ENCODE measurements around the gene DNA2.
"Not testable (repeated sequence)": the region's sequence is repeated elsewhere in the genome, so short reads cannot be mapped to it uniquely, and the experiment has no call there.

DNA2 gene

DNA sequence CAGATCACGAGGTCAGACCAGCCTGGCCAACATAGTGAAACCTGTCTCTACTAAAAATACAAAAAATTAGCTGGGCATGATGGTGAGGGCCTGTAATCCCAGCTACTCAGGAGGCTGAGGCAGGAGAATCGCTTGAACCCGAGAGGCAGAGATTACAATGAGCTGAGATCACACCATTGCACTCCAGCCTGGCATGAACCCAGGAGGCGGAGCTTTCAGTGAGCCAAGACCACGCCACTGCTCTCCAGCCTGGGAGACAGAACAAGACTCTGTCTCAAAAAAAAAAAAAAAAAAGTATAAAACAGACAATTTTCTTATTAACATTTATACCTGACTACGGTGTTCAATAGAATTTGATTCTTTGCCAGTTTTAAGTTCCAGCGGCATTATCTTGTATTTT lies 22.1 kb downstream of the DNA2 start:
- DNase-seq (ENCODE audit: low read depth in 2 of 2), result not testable (repeated sequence)

DNA sequence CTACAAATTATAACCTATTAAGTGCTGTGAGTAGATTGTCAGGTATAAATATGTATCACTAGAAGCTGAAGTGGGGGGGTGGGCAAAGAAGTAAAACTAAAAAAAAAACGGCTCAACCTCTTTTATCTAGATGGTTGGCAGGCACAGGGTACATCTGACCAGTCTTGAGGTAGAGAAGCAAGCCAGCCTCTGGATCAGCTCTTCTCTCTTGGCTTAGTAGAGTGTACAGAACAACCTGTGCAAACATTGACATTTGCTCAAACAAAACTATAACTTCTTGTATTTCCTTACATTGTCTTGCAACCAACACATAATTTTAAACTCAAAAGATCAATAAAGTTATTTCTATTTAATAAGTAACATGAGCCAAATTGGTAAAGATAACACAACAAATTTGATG lies 25.6 kb downstream of the DNA2 start:
- no peak for DNase-seq (ENCODE audit: low read depth in 2 of 2)

DNA sequence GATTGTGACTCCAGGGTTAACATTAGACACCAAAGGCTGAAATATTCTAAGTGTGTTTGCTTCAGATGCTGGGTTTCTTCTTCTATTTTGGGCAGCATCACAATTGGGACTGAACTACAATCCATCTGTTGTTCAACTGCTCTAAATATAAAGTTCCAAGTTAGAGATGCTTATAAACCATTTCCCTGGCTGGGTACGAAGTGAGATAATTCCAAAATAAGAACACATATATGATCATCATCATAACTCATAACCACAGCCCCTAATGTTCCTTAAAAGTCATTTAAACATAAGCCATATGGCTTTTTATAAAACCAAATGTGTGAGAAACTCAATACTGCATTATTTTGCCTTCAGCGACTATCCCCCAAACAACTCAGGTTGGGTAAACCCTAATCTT lies 28.8 kb downstream of the DNA2 start:
- DNase-seq (ENCODE audit: low read depth in 2 of 2), result no peak

DNA sequence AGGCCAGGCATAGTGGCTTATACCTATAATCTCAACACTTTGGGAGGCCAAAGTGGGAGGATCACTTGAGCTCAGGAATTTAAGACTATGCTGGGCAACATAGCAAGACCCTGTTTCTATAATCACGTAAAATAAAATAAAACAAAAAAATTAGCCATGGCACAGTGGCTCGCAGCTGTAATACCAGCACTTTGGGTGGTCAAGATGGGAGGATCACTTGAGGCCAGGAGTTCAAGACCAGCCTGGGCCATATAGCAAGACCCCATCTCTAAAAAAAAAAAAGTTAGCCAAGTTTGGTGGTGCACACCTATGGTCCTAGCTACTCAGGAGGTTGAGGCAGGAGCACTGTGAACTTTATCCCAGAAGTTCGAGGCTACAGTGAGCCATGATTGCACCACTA lies 30.9 kb downstream of the DNA2 start:
- no peak for DNase-seq (ENCODE audit: low read depth in 2 of 2)

DNA sequence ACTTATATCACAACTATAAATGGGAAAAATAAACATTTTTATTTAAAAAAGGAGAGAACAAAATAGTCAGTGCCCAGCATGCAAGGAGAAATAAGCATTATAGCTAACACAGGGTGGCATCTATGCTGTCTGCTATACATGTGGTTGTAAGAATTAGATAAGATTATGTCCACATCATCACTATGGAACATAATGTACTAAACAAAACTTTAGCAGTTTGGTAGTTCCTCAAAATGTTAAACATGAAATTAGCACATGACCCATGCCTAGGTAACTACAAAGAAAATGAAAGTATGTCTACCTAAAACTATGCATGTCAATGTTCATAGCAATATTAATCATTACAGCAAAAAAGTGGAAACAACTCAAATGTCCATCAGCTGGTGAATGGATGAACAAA lies 36.0 kb downstream of the DNA2 start:
- no peak for DNase-seq (ENCODE audit: low read depth in 2 of 2)

DNA sequence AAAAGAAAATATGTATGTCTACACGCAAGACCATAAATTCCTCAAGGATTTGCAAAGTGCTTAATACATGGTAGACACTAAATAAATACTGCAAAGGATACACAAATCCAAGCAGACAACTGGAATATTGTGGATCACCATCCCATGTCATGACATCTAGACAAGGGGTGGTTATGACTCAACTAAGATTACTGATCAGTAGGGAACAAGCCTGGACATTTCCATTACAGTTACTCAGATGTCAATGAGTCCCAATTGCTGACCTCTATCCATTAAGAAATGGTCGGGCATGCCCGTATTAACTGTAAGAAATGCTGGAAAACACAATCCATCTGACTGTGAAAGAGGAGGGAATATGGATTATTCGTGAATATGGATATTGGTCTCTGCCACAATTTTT lies 37.1 kb downstream of the DNA2 start:
- DNase-seq (ENCODE audit: low read depth in 2 of 2), result no peak

DNA sequence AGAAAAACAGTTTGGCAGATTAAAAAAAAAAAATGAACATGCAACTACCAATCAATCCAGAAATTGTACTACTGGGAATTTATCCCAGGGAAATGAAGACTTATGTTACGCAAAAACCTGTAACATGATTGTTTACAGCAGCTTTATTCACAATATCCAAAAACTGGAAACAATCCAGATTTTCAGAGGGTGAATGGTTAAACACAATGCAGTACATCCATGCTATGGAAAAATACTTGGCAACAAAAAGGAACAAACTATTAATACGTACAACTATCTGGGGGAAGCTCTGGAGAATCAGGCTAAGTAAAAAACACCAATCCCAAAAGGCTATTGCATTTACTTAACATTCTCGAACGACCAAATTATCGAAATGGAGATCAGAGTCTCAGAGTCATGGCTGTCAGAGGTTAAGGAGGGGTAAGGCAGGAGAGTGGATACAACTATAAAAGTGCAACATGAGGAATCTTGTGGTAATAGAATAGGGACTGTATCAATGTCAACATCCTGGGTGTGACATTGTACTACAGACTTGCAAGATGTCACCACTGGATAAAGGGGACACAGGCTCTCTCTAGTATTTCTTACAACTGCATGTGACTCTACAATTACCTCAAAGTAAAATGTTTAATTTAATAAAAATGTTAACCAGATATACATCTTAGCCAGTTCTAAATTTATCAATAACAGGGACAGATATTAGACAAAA lies 43.2 kb downstream of the DNA2 start:
- DNase-seq (ENCODE audit: low read depth in 2 of 2), result no peak

DNA sequence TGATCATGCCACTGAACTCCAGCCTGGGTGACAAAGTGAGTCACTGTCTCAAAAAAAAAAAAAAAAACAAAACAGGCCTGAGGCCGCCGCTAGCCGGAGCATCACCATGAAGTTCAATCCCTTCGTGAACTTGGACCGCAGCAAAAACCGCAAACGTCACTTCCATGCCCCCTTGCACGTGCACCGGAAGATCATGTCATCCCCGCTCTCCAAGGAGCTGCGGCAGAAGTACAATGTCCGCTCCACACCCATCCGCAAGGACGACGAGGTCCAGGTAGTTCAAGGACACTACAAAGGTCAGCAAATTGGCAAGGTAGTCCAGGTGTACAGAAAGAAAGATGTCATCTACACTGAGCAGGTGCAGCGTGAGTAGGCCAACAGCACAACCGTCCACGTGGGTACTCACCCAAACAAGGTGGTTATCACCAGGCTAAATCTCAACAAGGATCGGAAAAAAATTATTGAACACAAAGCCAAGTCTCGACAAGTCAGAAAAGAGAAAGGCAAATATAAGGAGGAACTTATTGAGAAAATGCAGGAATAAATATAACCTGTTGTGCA lies 47.2 kb downstream of the DNA2 start:
- DNase-seq (ENCODE audit: low read depth in 2 of 2), result no peak

DNA sequence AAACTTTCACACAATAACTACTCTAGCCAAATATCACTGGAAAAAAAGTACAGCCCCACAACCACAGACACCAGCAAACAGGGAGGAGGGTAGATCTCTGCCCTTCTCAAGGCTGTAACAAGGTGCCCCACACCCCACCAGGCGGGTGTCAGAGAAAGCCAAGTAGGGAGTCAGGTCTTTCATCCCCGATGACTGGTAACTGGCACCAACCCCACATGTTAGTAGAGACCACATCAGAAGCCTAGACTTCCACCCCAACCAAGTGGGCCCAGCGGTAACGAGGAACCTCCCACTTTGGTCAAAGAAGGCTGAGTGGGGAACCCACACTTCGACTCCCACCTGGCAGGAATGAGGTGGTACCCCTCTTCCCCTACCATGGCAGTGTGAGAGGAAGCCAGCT lies 48.3 kb downstream of the DNA2 start:
- DNase-seq (ENCODE audit: low read depth in 2 of 2), result peak; percentile 23 to 24

DNA sequence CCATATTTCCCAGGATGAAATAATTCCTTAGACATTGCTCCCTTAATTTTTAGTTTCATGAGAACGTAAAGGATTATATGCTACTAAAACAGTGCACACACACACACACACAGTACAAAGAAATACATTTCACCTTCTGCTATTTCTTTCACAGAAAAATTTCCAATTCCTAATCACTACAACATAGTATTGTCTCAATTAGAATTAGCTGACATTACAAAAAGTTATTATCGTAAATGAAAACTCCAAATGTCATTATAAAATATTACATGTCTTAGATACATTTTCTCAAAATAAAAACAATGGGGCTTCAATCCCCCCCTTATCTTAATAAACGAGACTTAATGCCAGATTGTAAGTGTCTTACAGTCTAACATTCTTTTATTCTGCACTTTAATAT lies 52.4 kb downstream of the DNA2 start:
- DNase-seq (ENCODE audit: low read depth in 2 of 2), result no peak

DNA sequence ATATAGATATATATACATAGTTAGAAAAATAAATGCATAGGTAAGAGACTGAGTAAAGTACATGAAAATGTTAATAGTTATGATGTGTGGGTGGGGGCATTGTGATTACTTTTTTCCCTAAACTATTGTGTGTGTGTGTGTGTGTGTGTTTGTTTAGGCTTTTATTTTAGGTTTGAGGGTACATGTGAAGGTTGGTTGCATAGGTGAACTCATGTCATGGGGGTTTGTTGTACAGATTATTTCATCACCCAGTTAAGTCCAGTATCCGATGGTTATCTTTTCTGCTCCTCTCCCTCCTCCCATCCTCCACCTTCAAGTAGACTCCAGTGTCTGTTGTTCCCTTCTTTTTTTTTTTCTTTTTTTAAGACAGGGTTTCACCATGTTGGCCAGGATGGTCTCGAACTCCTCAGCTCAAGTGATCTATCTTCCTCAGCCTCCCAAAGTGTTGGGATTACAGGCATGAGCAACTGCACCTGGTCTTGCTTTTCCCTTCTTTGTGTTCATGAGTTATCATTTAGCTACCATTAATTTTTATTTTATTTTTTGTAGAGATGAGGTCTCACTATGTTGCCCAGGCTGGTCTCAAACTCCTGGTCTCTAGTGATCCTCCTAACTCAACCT lies 62.8 kb downstream of the DNA2 start:
- no peak for DNase-seq (ENCODE audit: low read depth in 2 of 2)

DNA sequence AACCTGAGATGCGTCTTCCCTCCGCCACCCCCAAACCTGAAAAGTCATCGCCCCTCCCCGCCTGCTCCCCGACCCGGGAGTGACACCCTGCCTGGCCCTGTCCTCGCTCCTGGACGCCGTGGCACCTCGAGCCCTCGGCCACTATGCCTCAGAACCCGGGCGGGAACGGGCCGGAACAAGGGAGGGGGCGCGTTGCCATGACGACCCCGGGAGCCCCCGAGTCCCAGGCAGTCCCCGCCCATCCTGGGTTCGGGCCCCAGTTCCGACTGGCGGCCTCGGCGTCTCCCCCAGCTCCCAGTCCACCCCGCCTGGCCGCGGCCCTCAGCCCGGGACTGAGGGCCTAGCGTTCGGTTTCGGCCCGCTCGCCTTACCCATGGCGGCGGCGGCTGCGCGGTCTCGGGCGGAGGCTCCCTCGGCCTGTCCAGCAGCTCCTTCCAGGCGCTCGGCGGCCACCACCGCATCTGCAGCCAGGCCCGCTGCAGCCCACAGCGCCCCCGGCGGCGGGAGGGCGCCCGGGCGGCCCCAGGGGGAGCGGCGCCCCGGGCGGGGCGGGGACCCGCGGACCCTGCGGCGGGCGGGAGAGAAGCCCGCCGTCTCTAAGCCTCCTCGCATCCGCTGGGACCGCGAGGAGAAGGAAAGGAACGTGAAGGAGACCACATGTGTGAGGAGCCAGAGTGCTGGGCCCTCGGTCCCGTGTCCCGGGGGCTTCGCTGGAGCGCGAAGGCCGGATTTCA lies 64.8 kb downstream of the DNA2 start, which contains the start of gene RUFY2:
TSS of gene RUFY2 (minus strand) at position 463 of the 734 bp plus-strand sequence. CDS start at position 375, 88 bp downstream.
- peak; percentile 70 to 72 for DNase-seq (ENCODE audit: low read depth in 2 of 2)

DNA sequence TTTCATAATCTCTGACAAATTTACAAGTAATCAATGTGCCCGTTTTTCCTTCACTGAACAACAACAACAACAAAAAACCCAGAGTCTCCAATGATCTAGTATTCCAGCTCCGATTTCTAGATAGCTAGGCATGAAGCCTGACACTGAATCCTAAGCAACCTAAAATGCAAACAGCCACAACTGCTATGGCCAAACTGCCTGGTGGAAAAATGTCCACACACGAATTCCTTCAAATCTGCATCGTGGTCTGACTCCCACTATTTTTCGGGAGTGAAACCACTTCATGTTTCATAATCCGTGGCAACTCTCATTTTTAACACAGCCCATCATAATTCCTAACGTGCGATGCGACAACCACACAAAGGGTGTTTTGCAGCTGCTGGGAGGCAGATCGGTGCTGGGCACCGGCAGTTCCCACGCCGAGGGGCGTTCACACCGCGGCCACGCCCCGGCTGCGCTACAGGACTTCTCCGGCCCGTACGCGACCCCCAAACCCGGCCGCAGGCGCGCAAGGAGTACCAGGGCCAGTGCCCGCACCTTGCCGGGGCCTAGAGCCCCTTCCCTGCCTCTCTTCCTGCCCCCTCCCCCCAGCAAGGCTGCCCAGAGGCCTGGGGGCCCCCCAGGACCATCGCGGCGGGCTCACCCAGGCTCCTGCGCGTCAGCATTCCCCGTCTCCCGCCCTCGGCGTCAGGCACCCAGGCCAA lies 65.5 kb downstream of the DNA2 start:
- DNase-seq (ENCODE audit: low read depth in 2 of 2), result peak; percentile 33 to 34

DNA sequence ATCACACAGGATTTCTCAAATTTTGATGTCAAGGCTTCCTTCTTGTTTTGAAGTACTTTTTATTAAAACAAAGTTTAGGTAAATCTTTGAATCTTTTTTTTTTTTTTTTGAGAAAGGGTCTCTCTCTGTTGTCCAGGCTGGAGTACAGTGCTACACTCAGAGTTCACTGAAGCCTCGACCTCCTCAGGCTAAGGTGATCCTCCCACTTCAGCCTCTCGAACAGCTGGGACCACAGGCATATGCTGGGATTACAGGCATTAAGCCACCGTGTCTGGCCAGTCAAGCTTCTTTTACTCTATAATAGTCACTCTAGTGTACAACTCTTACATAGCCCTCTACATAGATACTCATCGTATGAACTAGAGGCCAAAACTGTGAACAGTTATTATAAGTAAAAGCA lies 68.1 kb downstream of the DNA2 start:
- no peak for DNase-seq (ENCODE audit: low read depth in 2 of 2)

DNA sequence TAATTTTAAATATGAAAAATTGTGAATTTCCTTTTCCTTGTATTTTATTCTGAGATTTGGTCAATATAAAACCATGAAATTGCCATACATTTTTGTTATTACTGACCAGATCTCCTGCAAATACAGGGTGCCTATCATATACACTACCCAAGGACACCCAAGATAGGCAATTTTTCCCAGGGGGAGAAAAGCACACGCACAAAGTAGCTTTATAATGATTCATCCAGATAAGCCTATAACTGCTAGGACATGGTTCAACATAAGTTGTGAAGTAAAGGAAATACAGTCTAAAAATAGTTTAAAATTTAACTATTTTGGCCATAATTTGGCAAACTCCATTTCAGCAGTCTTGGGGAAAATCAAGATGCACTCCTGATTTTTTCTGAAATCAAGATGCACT lies 69.5 kb downstream of the DNA2 start:
- no peak for DNase-seq (ENCODE audit: low read depth in 2 of 2)

DNA sequence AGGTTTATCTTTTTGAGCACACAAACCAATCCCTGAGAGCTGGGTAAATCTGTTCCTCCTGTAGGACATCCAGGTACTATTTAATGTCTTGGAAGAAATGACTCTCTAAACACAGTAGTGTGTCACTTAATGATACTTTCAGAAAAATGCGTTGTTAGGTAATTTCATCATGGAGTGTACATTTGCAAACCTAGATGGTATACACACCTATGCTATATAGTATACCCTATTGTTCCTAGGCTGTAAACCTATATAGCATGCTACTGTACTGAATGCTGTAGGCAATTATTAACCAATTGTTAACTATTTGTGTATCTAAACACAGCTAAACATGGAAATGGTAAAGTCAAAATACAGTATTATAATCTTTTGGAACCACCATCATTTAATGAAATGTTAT lies 74.8 kb downstream of the DNA2 start:
- no peak for DNase-seq (ENCODE audit: low read depth in 2 of 2)

DNA sequence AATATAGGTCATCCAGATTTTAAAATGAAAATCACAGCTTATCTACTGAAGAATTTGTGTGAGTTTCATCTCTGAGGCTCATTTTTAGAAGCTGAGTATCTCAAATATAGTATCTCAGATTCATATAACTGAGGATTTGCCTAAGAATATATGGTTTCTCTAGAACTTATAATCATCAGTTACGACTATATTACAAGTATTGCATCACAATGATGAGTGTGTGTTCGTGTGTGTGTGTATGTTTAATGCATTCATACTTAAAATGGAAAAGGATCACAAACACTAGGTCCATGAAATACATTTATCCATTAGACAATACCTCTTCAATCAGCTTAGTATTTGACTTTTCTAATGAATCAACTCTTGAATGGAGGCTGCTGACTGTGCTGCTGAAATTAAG lies 86.0 kb downstream of the DNA2 start:
- DNase-seq (ENCODE audit: low read depth in 2 of 2), result no peak

DNA sequence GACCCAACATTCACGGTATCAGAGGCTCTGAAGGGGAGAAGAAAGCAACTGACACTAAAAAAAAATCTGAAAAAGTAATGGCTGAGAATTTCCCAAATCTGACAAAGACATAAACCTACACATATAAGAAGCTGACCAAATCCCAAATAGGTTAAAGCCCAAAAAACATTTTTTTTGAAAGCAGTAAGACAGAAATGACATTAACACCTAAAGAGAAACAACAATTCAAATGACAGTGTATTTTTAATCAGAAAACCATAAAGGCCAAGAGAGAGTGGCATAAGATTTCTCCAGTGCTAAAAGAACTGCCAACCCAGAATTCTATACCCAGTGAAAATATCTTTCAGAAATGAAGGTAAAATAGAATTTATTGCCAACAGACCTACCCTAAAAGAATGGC lies 100.2 kb downstream of the DNA2 start:
- no peak for DNase-seq (ENCODE audit: low read depth in 2 of 2)

DNA sequence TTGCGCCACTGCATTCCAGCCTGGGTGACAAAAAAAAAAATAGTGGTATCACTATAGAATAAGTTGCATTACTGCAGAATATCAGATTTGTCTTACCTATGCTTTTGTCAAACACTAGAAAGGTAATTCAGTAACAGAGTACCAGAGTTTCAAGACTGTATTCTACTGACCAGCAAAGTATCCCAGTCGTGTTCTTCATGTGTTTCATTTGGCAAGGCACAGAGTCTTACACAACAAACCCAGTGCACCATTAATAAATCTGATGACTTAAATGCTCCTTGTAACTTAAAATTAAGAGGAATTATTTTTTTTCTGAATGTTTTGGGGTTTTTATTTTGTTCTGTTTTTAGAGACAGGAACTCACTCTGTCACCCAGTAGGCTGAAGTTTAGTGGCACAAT lies 104.7 kb downstream of the DNA2 start:
- DNase-seq (ENCODE audit: low read depth in 2 of 2), result no peak

DNA sequence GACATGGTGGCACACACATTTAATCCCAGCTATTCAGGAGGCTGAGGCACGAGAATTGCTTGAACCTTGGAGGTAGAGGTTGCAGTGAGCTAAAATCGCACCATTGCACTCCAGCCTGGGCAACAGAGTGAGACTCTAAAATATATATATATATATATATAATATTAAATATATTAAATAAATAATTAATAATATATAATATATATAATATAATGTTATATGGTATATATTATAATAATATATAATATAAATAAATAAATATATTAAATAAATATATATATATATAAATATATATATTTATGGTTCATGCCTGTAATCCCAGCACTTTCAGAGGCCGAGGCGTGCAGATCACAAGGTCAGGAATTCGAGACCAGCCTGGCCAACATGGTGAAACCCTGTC lies 105.2 kb downstream of the DNA2 start:
- no peak for DNase-seq (ENCODE audit: low read depth in 2 of 2)

DNA sequence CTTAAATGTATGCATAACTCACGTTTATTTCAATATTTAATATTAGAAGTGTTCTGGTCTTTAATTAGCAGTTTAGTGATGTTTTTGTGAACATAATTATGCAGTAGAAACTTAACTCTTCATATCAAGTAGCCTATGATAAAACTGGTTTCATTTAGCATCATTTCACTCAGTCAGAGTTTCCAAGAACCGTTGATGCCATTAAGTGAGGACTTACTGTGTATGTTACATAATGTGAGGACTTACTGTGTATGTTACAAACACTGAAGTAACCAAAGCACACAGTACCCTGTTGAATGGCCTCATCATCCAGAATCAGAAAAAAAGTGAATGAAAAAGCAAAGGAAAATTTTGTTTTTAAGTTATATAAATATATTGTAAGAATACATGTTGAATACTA lies 106.2 kb downstream of the DNA2 start:
- DNase-seq (ENCODE audit: low read depth in 2 of 2), result no peak

All from stimulated activated CD8-positive, alpha-beta memory T cell treated with anti-CD3 and anti-CD28 coated beads, Interleukin-15, amount 100 ng/mL, for 48 hours (primary cell).